B cell (primary cell): ENCODE results near the gene C5.

Experiments used
- CTCF ChIP-seq: fragments of 200-600 bp; IDR thresholded peaks from one replicate; pipeline ENCODE4 v1.8.0; 2022; ENCODE audit warnings: antibody characterized with exemption, mild to moderate bottlenecking
- EZH2 ChIP-seq: IDR thresholded peaks from 2 replicates; pipeline ENCODE4 v1.6.1; 2012; ENCODE audit warnings: borderline replicate concordance, low read depth, mild to moderate bottlenecking, moderate library complexity, low read length; ENCODE audit not compliant: insufficient read depth, poor library complexity, severe bottlenecking

- no peak for TF ChIP-seq CTCF
- TF ChIP-seq EZH2: no peak
Observed at GRCh38 chr9:120960001-120960400, 90.1 kb downstream of the C5 start.
